ENCODE measurements around the gene CYP27C1. TPM values are rescaled to one million over a fixed set of nuclear protein-coding genes. Genes with fewer than 3 reads are reported as not detected.

Gene CYP27C1
- total RNA-seq, 1 donor from 2014 or later = not detected

GRCh38 chr2:127208313-127208712 lies 11.8 kb downstream of the CYP27C1 start:
- TF ChIP-seq, protein P1, sequence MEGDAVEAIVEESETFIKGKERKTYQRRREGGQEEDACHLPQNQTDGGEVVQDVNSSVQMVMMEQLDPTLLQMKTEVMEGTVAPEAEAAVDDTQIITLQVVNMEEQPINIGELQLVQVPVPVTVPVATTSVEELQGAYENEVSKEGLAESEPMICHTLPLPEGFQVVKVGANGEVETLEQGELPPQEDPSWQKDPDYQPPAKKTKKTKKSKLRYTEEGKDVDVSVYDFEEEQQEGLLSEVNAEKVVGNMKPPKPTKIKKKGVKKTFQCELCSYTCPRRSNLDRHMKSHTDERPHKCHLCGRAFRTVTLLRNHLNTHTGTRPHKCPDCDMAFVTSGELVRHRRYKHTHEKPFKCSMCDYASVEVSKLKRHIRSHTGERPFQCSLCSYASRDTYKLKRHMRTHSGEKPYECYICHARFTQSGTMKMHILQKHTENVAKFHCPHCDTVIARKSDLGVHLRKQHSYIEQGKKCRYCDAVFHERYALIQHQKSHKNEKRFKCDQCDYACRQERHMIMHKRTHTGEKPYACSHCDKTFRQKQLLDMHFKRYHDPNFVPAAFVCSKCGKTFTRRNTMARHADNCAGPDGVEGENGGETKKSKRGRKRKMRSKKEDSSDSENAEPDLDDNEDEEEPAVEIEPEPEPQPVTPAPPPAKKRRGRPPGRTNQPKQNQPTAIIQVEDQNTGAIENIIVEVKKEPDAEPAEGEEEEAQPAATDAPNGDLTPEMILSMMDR (IDR thresholded peaks at IDR 0.05) = no peak

GRCh38 chr2:127205218-127206125 lies 14.6 kb downstream of the CYP27C1 start:
- Histone ChIP-seq H3K27ac (no peak overlapping the region), H3K4me1 (no peaks in the 10 kb centered on the region), H3K36me3 (no peaks in the 10 kb centered on the region), H3K27me3 (ENCODE audit: low read depth) (peaks cover 6% of the 10 kb centered on the region), H3K9me3 (no peaks in the 10 kb centered on the region), H3K4me3 (no peak overlapping the region)
- DNase-seq (no peak), ATAC-seq (no peak)
- TF ChIP-seq, protein P1 (IDR thresholded peaks at IDR 0.05) = no peak
- intact Hi-C loops (cut with DNase I) = no loop called here

More at GRCh38 chr2:127208313-127208712, 11.8 kb downstream of the CYP27C1 start:
- no peak for DNase-seq
- intact Hi-C loops (cut with DNase I) = no loop called here
- peaks cover under 1% of the 10 kb centered on the region for H3K9me3 ChIP-seq
- no peaks in the 10 kb centered on the region for H3K36me3 ChIP-seq
- no peak overlapping the region for H3K4me3 ChIP-seq
- H3K4me1 ChIP-seq = no peaks in the 10 kb centered on the region
- no peak for ATAC-seq
- peaks cover 6% of the 10 kb centered on the region for H3K27me3 ChIP-seq (ENCODE audit: low read depth)
- no peak overlapping the region for H3K27ac ChIP-seq

DNA sequence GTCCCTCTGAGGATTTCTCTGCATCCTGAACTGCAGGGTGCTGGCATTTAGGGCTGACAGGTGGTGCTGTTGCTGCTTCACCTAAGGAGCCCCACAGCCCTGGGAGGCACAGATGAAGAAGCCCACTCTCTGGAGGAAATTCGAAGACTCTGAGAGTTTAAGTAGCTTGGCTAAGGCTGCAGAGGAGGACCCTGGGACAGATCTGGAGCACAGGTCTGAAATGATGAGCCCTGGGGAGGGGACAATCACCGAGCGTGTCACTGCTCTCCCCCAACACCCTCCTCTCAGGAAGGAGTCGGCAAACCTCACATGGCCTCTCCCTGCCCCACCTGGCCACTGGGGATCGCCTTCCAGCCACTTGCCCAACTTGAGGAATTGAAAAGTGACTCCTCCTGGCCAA lies 18.6 kb downstream of the CYP27C1 start:
- Histone ChIP-seq H3K27ac (no peak overlapping the region), H3K9me3 (no peaks in the 10 kb centered on the region), H3K4me1 (no peaks in the 10 kb centered on the region), H3K4me3 (no peak overlapping the region), H3K36me3 (no peaks in the 10 kb centered on the region), H3K27me3 (ENCODE audit: low read depth) (peaks cover 6% of the 10 kb centered on the region)
- DNase-seq (no peak), ATAC-seq (no peak)
- TF ChIP-seq, protein P1 (IDR thresholded peaks at IDR 0.05) = no peak
- intact Hi-C loops (cut with DNase I) = no loop called here

GRCh38 chr2:127200962-127201361 lies 19.1 kb downstream of the CYP27C1 start:
- TF ChIP-seq, protein P1 (IDR thresholded peaks at IDR 0.05) = no peak

GRCh38 chr2:127199223-127199622 lies 20.9 kb downstream of the CYP27C1 start:
- Histone ChIP-seq H3K27ac (no peak overlapping the region), H3K4me1 (no peaks in the 10 kb centered on the region), H3K36me3 (no peaks in the 10 kb centered on the region), H3K9me3 (no peaks in the 10 kb centered on the region), H3K27me3 (ENCODE audit: low read depth) (no peaks in the 10 kb centered on the region), H3K4me3 (no peak overlapping the region)
- ATAC-seq = no peak
- peak; percentile 30 for DNase-seq
- intact Hi-C loops (cut with DNase I) = no loop called here
- TF ChIP-seq, protein P1 (IDR thresholded peaks at IDR 0.05) = no peak

More at GRCh38 chr2:127200962-127201361, 19.1 kb downstream of the CYP27C1 start:
- Histone ChIP-seq H3K4me1 (no peaks in the 10 kb centered on the region), H3K4me3 (no peak overlapping the region), H3K27me3 (ENCODE audit: low read depth) (peaks cover 4% of the 10 kb centered on the region), H3K9me3 (no peaks in the 10 kb centered on the region), H3K27ac (no peak overlapping the region), H3K36me3 (no peaks in the 10 kb centered on the region)
- intact Hi-C loops (cut with DNase I) = no loop called here
- DNase-seq = no peak
- no peak for ATAC-seq

Data from lower lobe of right lung (tissue), 2 donors.